Hepatocyte (in vitro differentiated cells): ENCODE measurements around the gene EFCAB6. TPM values are rescaled to one million over a fixed set of nuclear protein-coding genes. Genes with fewer than 3 reads are reported as not detected.

Experiments used
- DNase-seq: peaks from one replicate; pipeline ENCODE4 v3.0.0-alpha.2; 2016; ENCODE audit warnings: low spot score
- H2AFZ ChIP-seq: fragments of 200-600 bp; sonication (generic); 2 replicates; pipeline ENCODE4 v1.6.0; 2016; ENCODE audit warnings: antibody characterized with exemption, mild to moderate bottlenecking
- H3K27ac ChIP-seq: fragments of 200-600 bp; sonication (generic); 2 replicates; pipeline ENCODE4 v1.5.1; 2016; ENCODE audit warnings: mild to moderate bottlenecking
- H3K27me3 ChIP-seq: fragments of 200-600 bp; sonication (generic); 2 replicates; pipeline ENCODE4 v1.6.1; 2016
- H3K36me3 ChIP-seq: fragments of 200-600 bp; sonication (generic); replicated peaks from 2 replicates; pipeline ENCODE4 v1.5.1; 2016; ENCODE audit warnings: low read depth; ENCODE audit not compliant: insufficient read depth
- H3K4me1 ChIP-seq: fragments of 200-600 bp; sonication (generic); 2 replicates; pipeline ENCODE4 v1.5.1; 2016; ENCODE audit warnings: mild to moderate bottlenecking, moderate library complexity; ENCODE audit not compliant: insufficient read depth
- H3K4me2 ChIP-seq: fragments of 200-600 bp; sonication (generic); 2 replicates; pipeline ENCODE4 v1.6.0; 2016
- H3K4me3 ChIP-seq: fragments of 200-600 bp; sonication (generic); 2 replicates; pipeline ENCODE4 v1.5.1; 2016; ENCODE audit warnings: mild to moderate bottlenecking
- H3K79me2 ChIP-seq: fragments of 200-600 bp; sonication (generic); 2 replicates; pipeline ENCODE4 v1.6.0; 2017; ENCODE audit warnings: mild to moderate bottlenecking
- H3K9me2 ChIP-seq: fragments of 200-600 bp; sonication (generic); replicated peaks from 2 replicates; pipeline ENCODE4 v1.6.0; 2017; ENCODE audit warnings: mild to moderate bottlenecking; ENCODE audit not compliant: insufficient read depth
- H3K9me3 ChIP-seq: fragments of 200-600 bp; sonication (generic); 2 replicates; pipeline ENCODE4 v1.5.1; 2016; ENCODE audit warnings: low read depth, mild to moderate bottlenecking
- H4K20me1 ChIP-seq: fragments of 200-600 bp; sonication (generic); 2 replicates; pipeline ENCODE4 v1.6.0; 2016; ENCODE audit warnings: mild to moderate bottlenecking; ENCODE audit not compliant: insufficient read depth, poor library complexity, severe bottlenecking
- CTCF ChIP-seq: fragments of 200-600 bp; sonication (generic); IDR thresholded peaks from 2 replicates; pipeline ENCODE4 v1.5.1; 2016; ENCODE audit warnings: antibody characterized with exemption, mild to moderate bottlenecking; ENCODE audit not compliant: poor library complexity
- EZH2 ChIP-seq: fragments of 200-600 bp; sonication (generic); IDR thresholded peaks from 2 replicates; pipeline ENCODE4 v1.6.1; 2016; ENCODE audit warnings: antibody characterized with exemption, mild to moderate bottlenecking, borderline replicate concordance
- EZH2phosphoT487 ChIP-seq: fragments of 200-600 bp; sonication (generic); IDR thresholded peaks from one replicate; pipeline ENCODE4 v1.6.1; 2018; ENCODE audit warnings: antibody characterized with exemption, mild to moderate bottlenecking, low read depth, moderate library complexity; ENCODE audit not compliant: unreplicated experiment, severe bottlenecking
- WGBS: methylation state at CpG from one replicate; pipeline ENCODE4 v1.1.6; 2016; ENCODE audit warnings: low lambda C conversion rate; ENCODE audit errors: missing lambda C conversion rate; 5-methylcytosine and 5-hydroxymethylcytosine counted together
- polyA plus RNA-seq: library from polyadenylated mRNA; unstranded; fragments of >200 nt; fragmentation: Nextera tagmentation; extraction: Ambion mirVana; gene quantifications from 2 replicates; pipeline ENCODE4 v1.2.1, GENCODE V29; 2016
- total RNA-seq: library from RNA; depleted of rRNA; stranded (reverse); fragments of >200 nt; gene quantifications from 2 replicates; pipeline ENCODE4 v1.2.3, GENCODE V29; 2014

Gene EFCAB6
- total and polyA plus RNA-seq, 2 experiments from 2014 or later: 0.59 to 2.1 TPM

- no peaks in the 10 kb centered on the region for H4K20me1 ChIP-seq
- no peak for TF ChIP-seq CTCF
- no peak for TF ChIP-seq EZH2phosphoT487
- no peak for TF ChIP-seq EZH2
- H3K27me3 ChIP-seq: no peaks in the 10 kb centered on the region
- no peaks in the 10 kb centered on the region for H3K4me1 ChIP-seq
- 91% methylated on average over 10 of the region's 10 CpGs for WGBS
- H3K9me3 ChIP-seq: no peaks in the 10 kb centered on the region
- H3K36me3 ChIP-seq: no peaks in the 10 kb centered on the region
- H2AFZ ChIP-seq: no peak overlapping the region
- no peaks in the 10 kb centered on the region for H3K79me2 ChIP-seq
- no peak overlapping the region for H3K4me2 ChIP-seq
- H3K4me3 ChIP-seq: no peak overlapping the region
- DNase-seq: no peak
- H3K9me2 ChIP-seq: no peaks in the 10 kb centered on the region
- H3K27ac ChIP-seq: no peak overlapping the region
Measured at GRCh38 chr22:43533656-43534428, 278.3 kb downstream of the EFCAB6 start.

- Histone ChIP-seq H3K9me2 (no peaks in the 10 kb centered on the region), H4K20me1 (no peaks in the 10 kb centered on the region)
- no peak for DNase-seq
Measured at GRCh38 chr22:43533156-43533530, 279.0 kb downstream of the EFCAB6 start.

GRCh38 chr22:43532301-43533155 lies 279.6 kb downstream of the EFCAB6 start:
- no peak for DNase-seq
- no peak overlapping the region for H2AFZ ChIP-seq
- WGBS: 91% methylated on average over 16 of the region's 17 CpGs
- no peaks in the 10 kb centered on the region for H3K79me2 ChIP-seq
- H3K4me1 ChIP-seq: no peaks in the 10 kb centered on the region
- no peaks in the 10 kb centered on the region for H3K36me3 ChIP-seq
- H3K9me3 ChIP-seq: no peaks in the 10 kb centered on the region
- H4K20me1 ChIP-seq: no peaks in the 10 kb centered on the region
- no peak overlapping the region for H3K4me2 ChIP-seq
- no peaks in the 10 kb centered on the region for H3K9me2 ChIP-seq
- no peak overlapping the region for H3K27ac ChIP-seq
- TF ChIP-seq CTCF (no peak), EZH2phosphoT487 (no peak), EZH2 (no peak)
- H3K4me3 ChIP-seq: no peak overlapping the region
- H3K27me3 ChIP-seq: no peaks in the 10 kb centered on the region

More at GRCh38 chr22:43533156-43533530, 279.0 kb downstream of the EFCAB6 start:
- Histone ChIP-seq H3K9me3 (no peaks in the 10 kb centered on the region), H3K4me2 (no peak overlapping the region), H3K4me3 (no peak overlapping the region), H3K27me3 (no peaks in the 10 kb centered on the region), H2AFZ (no peak overlapping the region), H3K36me3 (no peaks in the 10 kb centered on the region), H3K4me1 (no peaks in the 10 kb centered on the region), H3K79me2 (no peaks in the 10 kb centered on the region), H3K27ac (no peak overlapping the region)
- WGBS: 85% methylated on average over 3 of the region's 3 CpGs
- no peak for TF ChIP-seq EZH2
- TF ChIP-seq EZH2phosphoT487: no peak
- TF ChIP-seq CTCF: no peak
